Naive thymus-derived CD8-positive, alpha-beta T cell (primary cell): ENCODE data around the gene RAD51. TPM values are rescaled to one million over a fixed set of nuclear protein-coding genes. Genes with fewer than 3 reads are reported as not detected.

Experiments used
- ATAC-seq, 2 donors: fragments of 150-1000 bp; cut with Tn5 transposase in 1 of 2; sonication (Bioruptor Pico), chemical (Tn5 transposase) in 1 of 2; 1 replicate in 1 of 2; 2 replicates in 1 of 2; pipeline ENCODE4 v1.10.0; 2021; ENCODE audit warnings: mild to moderate bottlenecking in 2 of 2, moderate library complexity in 2 of 2
- POLR2A ChIA-PET: fragments of 350-600 bp; sonication (Branson Sonifier 250); formaldehyde crosslinking; loops from one replicate; lab custom pipeline; 2021; ENCODE audit warnings: antibody characterized with exemption; lab: Charles Lee
- DNase-seq, 10 donors: peaks; one replicate each; pipeline versions ENCODE4 v3.0.0 to v3.0.0-alpha.2; 2020 to 2022
- H3K27ac Mint-ChIP-seq, 10 donors: one replicate each; pipeline ENCODE4 v1.8.0; 2020 to 2022; ENCODE audit warnings: mild to moderate bottlenecking in 10 of 10, mixed read lengths in 10 of 10, moderate library complexity in 4 of 10, inconsistent platforms in 1 of 10
- H3K27me3 Mint-ChIP-seq, 5 donors: one replicate each; pipeline ENCODE4 v1.8.0; 2021 to 2022; ENCODE audit warnings: mixed read lengths in 5 of 5
- H3K36me3 Mint-ChIP-seq, 3 donors: one replicate each; pipeline ENCODE4 v1.8.0; 2020 to 2022; ENCODE audit warnings: mixed read lengths in 3 of 3, mild to moderate bottlenecking in 2 of 3, inconsistent platforms in 1 of 3
- H3K4me1 Mint-ChIP-seq, 4 donors: one replicate each; pipeline ENCODE4 v1.8.0; 2021 to 2022; ENCODE audit warnings: mixed read lengths in 4 of 4
- H3K4me3 Mint-ChIP-seq, 10 donors: one replicate each; pipeline ENCODE4 v1.8.0; 2020 to 2022; ENCODE audit warnings: mild to moderate bottlenecking in 10 of 10, mixed read lengths in 10 of 10, moderate library complexity in 6 of 10, inconsistent platforms in 1 of 10
- H3K9me3 Mint-ChIP-seq, 9 donors: one replicate each; pipeline ENCODE4 v1.8.0; 2020 to 2022; ENCODE audit warnings: mixed read lengths in 9 of 9, mild to moderate bottlenecking in 3 of 9, inconsistent platforms in 1 of 9, moderate library complexity in 1 of 9
- polyA plus RNA-seq, 3 donors: library from polyadenylated mRNA; unstranded; fragments of 300-500 nt; fragmentation: Illumina TruSeq; gene quantifications; one replicate each; pipeline ENCODE4 v1.2.3, GENCODE V29; 2021
- total RNA-seq, 8 experiments: library from RNA in 2 of 8; stranded (reverse) in 2 of 8; gene quantifications; one replicate each; pipeline ENCODE4 v1.2.3 and lab custom pipeline; 2021 to 2026

The RAD51 gene
- total and polyA plus RNA-seq, 5 experiments from 2014 or later = 0.46 to 1.1 (median 0.69) TPM; not detected in 2

- H3K9me3 Mint-ChIP-seq = no peaks in the 10 kb centered on the region
- H3K4me1 Mint-ChIP-seq = peaks cover 2 to 18% (median 8%) of the 10 kb centered on the region in 4 donors
- H3K4me3 Mint-ChIP-seq = no peak overlapping the region
- no peak for ATAC-seq
- H3K36me3 Mint-ChIP-seq = peaks cover 0 to 66% (median 14%) of the 10 kb centered on the region in 3 donors
- POLR2A ChIA-PET = interaction anchor here (1.3 to 1.5 kb wide), 2 partner anchors 10 to 12 kb away, joined by 5 read pairs; partner anchors contain the start of gene GCHFR
- peak overlapping the region in 1 of 10 donors; percentile 73 for H3K27ac Mint-ChIP-seq
- no peak for DNase-seq
- no peaks in the 10 kb centered on the region for H3K27me3 Mint-ChIP-seq
Observed at GRCh38 chr15:40775740-40776536, 81.0 kb downstream of the RAD51 start.

- POLR2A ChIA-PET = interaction anchor here (1.3 to 1.5 kb wide), 2 partner anchors 11 to 12 kb away, joined by 5 read pairs; partner anchors contain the start of gene GCHFR
- Mint-ChIP-seq H3K4me1 (peaks cover 2 to 18% (median 8%) of the 10 kb centered on the region in 4 donors), H3K4me3 (peak overlapping the region in 1 of 10 donors; percentile 39), H3K27ac (peak overlapping the region in 6 of 10 donors; percentile 20 to 89 (median 66)), H3K27me3 (no peaks in the 10 kb centered on the region), H3K9me3 (no peaks in the 10 kb centered on the region), H3K36me3 (peaks cover 0 to 60% (median 14%) of the 10 kb centered on the region in 3 donors)
- ATAC-seq (peak in 1 of 2 donors; percentile 54), DNase-seq (peak in 1 of 10 donors; percentile 37)
Observed at GRCh38 chr15:40776537-40777141, 81.7 kb downstream of the RAD51 start.

Other genes starting within 250 kb of the RAD51 start
- 1 to 10 TPM; 8.2 to 9.8 TPM for gene CHST14, start 224.2 kb upstream of the RAD51 start, total RNA-seq
- gene CHST14, start 224.2 kb upstream of the RAD51 start, polyA plus RNA-seq = 1 to 10 TPM in 1 of 3 donors, under 1 TPM in 2; 0.74 to 1.2 (median 0.77) TPM
- 10 to 100 TPM; 31.7 to 31.8 TPM for gene CCDC32, start 130.1 kb upstream of the RAD51 start, total RNA-seq
- 10 to 100 TPM; 40.4 to 43.2 (median 40.5) TPM for gene CCDC32, start 130.1 kb upstream of the RAD51 start, polyA plus RNA-seq
- 10 to 100 TPM; 15.6 to 15.7 TPM for gene RPUSD2, start 125.9 kb upstream of the RAD51 start, total RNA-seq
- gene RPUSD2, start 125.9 kb upstream of the RAD51 start, polyA plus RNA-seq = 10 to 100 TPM; 18.7 to 23.3 (median 22.2) TPM
- gene KNL1, start 100.9 kb upstream of the RAD51 start, total RNA-seq = under 1 TPM; 0.14 to 0.21 TPM
- gene KNL1, start 100.9 kb upstream of the RAD51 start, polyA plus RNA-seq = under 1 TPM in 1 of 3 donors, not detected in 2; 0.03 TPM
- 10 to 100 TPM; 18.2 to 19.1 TPM for gene RMDN3, start 60.1 kb downstream of the RAD51 start, total RNA-seq
- 10 to 100 TPM; 13.4 to 19.4 (median 16.8) TPM for gene RMDN3, start 60.1 kb downstream of the RAD51 start, polyA plus RNA-seq
- 10 to 100 TPM; 17.8 to 19.4 TPM for gene GCHFR, start 68.9 kb downstream of the RAD51 start, total RNA-seq
- gene GCHFR, start 68.9 kb downstream of the RAD51 start, polyA plus RNA-seq = 10 to 100 TPM; 46.5 to 53.9 (median 50.6) TPM
- 1 to 10 TPM; 2.0 to 2.2 TPM for gene C15orf62, start 74.8 kb downstream of the RAD51 start, total RNA-seq
- under 1 TPM in 1 of 3 donors, not detected in 2; 0.40 TPM for gene C15orf62, start 74.8 kb downstream of the RAD51 start, polyA plus RNA-seq
- 10 to 100 TPM; 28.9 to 33.8 TPM for gene ZFYVE19, start 111.9 kb downstream of the RAD51 start, total RNA-seq
- 10 to 100 TPM; 13.2 to 15.5 (median 13.8) TPM for gene ZFYVE19, start 111.9 kb downstream of the RAD51 start, polyA plus RNA-seq
- gene DNAJC17, start 112.3 kb downstream of the RAD51 start, total RNA-seq = 10 to 100 TPM; 37.6 to 38.4 TPM
- 10 to 100 TPM; 17.5 to 37.5 (median 31.3) TPM for gene DNAJC17, start 112.3 kb downstream of the RAD51 start, polyA plus RNA-seq
- not detected for gene PPP1R14D, start 133.5 kb downstream of the RAD51 start, total RNA-seq
- gene PPP1R14D, start 133.5 kb downstream of the RAD51 start, polyA plus RNA-seq = not detected
- under 1 TPM; 0.42 to 0.80 TPM for gene SPINT1, start 148.9 kb downstream of the RAD51 start, total RNA-seq
- gene SPINT1, start 148.9 kb downstream of the RAD51 start, polyA plus RNA-seq = under 1 TPM in 2 of 3 donors, not detected in 1; 0.11 to 0.16 TPM
- gene RHOV, start 179.1 kb downstream of the RAD51 start, total RNA-seq = not detected
- not detected for gene RHOV, start 179.1 kb downstream of the RAD51 start, polyA plus RNA-seq
- 10 to 100 TPM; 20.4 to 20.7 TPM for gene VPS18, start 199.3 kb downstream of the RAD51 start, total RNA-seq
- 10 to 100 TPM; 11.1 to 19.2 (median 15.0) TPM for gene VPS18, start 199.3 kb downstream of the RAD51 start, polyA plus RNA-seq
- under 1 TPM in 1 of 2 experiments, not detected in 1; 0.16 TPM for gene DLL4, start 234.2 kb downstream of the RAD51 start, total RNA-seq
- not detected for gene DLL4, start 234.2 kb downstream of the RAD51 start, polyA plus RNA-seq